ENCODE measurements around the gene PSMB8. TPM values are rescaled to one million over a fixed set of nuclear protein-coding genes. Genes with fewer than 3 reads are reported as not detected.

PSMB8 gene
- total RNA-seq, 1 experiment from 2014 or later = 291 TPM

DNA sequence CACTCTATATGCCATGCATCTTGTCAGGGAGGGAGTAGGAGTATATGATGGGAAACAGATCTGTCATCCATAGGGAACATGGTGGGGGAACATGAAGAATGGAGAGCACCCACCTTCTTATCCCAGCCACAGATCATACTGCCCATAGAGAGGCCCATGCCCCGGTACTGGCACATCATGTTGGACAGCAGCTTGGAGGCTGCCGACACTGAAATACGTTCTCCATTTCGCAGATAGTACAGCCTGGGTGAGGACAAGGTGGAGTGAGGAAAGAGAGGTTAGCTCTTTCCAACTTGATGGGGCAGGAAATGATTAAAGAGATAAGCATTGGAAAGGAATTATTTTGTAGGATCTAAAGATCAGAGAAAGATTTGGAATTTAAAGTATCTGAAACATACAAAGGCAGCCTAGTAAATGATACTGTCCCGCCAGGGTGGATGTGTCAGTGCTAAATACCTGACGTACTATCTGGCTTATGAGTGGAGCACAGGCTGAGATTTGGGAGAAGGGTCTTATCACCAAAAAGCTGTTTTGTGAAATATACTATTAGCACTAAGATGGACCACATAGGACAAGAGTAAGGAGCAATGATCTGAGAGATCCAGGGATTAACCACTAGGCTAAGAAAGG lies 1.7 kb downstream of the PSMB8 start:
- in situ Hi-C loops (cut with HindIII; ENCODE audit: low pct_unique_long_range_greater_than_20kb, low sequenced_read_pairs) = no loop called here
- DNase-seq (ENCODE audit: low read depth) = no peak

DNA sequence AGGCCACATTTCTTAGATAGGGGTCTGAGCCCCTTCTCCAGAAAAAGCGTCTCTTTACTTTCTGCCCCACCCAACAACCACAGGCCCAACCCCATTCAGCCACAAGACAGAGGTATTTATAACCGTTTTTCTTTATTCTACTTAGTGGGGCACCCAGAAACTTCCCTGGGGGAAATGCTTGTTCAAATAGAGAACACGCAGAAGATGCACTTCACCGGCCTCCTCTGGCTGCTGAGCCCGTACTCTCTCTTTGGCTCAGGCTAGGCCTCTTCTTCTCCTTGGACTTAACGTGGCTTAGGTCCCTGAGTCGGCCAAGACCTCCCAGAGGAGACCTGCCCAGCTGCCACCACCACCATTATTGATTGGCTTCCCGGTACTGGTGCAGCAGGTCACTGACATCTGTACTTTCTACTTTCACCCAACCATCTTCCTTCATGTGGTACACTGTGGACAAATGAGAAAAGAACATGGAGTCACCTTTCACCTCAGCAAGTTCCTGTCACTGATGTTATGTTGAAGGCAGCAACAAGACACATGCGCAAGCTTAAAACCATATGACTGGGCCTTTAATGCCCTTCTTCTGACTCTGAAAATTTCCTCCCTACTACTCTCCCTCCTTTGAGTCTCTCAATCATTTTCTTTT lies 3.1 kb downstream of the PSMB8 start:
- in situ Hi-C loops (cut with HindIII; ENCODE audit: low pct_unique_long_range_greater_than_20kb, low sequenced_read_pairs) = no loop called here
- no peak for DNase-seq (ENCODE audit: low read depth)

DNA sequence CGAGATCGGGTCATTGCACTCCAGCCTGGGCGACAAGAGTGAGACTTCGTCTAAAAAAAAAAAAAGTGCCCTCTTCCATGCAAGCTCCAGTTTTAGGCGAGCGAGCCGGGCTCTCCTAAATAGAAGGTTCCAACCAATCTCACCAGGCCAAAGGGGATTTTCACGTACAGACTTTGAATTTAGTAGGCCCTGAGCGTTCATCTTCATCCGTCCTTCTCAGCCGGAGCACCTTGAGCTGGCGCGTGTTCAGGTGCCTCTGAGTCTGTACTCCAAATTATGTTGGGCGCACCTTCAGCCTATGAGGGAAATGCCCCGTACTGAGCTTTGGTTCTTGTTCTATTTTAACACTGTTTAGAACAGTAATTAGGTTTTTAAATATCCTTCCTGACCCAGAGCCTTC lies 4.5 kb downstream of the PSMB8 start:
- in situ Hi-C loops (cut with HindIII; ENCODE audit: low pct_unique_long_range_greater_than_20kb, low sequenced_read_pairs) = no loop called here
- DNase-seq (ENCODE audit: low read depth) = no peak

DNA sequence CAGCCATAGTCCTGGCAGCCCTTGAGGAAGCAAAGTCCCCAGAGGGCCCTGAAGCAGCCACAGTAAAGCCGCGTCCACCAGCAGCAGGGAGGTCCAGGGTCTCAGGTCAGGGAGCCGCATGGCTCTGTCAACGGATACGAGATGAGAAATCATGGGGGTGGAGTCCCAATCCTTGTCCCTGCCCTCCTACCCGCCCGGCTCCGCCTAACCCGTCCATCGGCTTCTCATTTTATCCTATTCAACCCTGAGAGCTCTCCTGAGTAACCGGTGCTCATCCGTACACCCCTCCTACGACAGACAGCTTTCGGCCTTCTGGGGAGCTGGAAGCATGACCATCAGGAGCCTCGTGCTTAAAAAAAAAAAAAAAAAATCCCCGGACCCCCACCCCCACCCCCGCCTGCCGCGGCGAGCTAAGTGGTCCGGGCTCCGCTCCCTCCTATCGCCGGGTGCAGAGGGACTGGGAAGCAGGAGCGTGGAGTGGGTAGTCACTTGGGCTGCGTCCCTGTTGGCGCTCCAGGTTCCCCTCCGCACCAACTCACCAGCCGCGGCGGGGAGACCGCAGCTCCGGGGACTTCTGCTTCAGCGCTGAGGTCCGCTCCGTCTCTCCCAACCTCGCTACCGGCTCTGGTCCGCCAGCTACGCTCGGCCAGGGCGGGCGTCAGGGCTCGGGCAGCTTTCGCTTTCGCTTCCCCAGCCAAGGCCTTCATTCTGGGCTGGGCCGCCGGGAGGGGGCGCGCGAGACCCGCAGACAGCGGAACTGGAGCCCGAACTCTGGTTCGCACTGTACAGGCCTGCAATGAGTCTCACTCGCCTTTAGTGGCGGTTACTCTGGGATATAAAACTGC lies 5.5 kb downstream of the PSMB8 start, which contains the start of gene TAP2:
Gene TAP2 (minus strand): TSS at position 626 of the 845 bp plus-strand sequence. CDS start 506 bp downstream, at position 120.
- in situ Hi-C loops (cut with HindIII; ENCODE audit: low pct_unique_long_range_greater_than_20kb, low sequenced_read_pairs) = no loop called here
- DNase-seq (ENCODE audit: low read depth) = peak; percentile 92

DNA sequence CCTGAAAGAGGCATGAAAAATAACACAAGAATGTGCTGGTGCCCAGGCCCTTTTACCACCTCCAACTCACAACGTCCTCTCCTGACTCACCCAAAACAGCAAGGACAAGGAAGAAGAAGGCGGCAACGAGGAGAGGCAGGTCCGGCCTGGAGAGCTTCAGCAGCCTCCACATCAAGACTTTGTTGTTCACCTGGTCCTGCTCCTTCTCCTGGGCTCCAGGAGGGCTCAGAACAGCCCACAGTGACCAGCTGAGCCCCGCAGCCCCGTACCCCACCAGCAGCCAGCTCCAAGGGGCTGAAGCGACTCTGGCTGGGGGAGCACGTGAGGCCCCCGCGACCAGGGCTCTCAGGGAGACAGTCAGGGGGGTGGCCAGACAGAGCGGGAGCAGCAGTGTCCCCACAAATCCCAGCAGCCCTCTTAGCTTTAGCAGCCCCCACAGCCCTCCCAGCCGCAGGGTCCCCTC lies 6.2 kb downstream of the PSMB8 start:
- in situ Hi-C loops (cut with HindIII; ENCODE audit: low pct_unique_long_range_greater_than_20kb, low sequenced_read_pairs) = no loop called here
- no peak for DNase-seq (ENCODE audit: low read depth)

DNA sequence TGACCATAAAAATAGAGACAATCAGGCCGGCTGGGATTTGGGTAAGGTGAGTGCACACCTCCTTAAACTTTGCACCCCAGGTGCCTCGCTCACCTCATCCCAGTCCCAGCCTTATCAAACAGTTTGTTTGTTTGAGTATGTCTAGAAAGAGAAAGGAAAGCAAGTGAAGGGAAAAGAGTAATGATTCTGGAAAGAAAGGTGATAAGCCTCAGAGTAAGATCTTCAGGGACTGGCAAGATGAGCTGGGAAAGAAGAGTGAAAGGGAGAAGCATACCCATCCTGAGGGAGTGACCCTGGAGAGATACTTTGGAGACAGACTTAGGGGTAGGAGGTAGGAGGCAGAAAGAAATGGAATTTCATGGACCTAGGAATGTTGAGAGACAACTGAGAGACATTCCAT lies 7.0 kb downstream of the PSMB8 start:
- in situ Hi-C loops (cut with HindIII; ENCODE audit: low pct_unique_long_range_greater_than_20kb, low sequenced_read_pairs) = no loop called here
- DNase-seq (ENCODE audit: low read depth) = no peak

DNA sequence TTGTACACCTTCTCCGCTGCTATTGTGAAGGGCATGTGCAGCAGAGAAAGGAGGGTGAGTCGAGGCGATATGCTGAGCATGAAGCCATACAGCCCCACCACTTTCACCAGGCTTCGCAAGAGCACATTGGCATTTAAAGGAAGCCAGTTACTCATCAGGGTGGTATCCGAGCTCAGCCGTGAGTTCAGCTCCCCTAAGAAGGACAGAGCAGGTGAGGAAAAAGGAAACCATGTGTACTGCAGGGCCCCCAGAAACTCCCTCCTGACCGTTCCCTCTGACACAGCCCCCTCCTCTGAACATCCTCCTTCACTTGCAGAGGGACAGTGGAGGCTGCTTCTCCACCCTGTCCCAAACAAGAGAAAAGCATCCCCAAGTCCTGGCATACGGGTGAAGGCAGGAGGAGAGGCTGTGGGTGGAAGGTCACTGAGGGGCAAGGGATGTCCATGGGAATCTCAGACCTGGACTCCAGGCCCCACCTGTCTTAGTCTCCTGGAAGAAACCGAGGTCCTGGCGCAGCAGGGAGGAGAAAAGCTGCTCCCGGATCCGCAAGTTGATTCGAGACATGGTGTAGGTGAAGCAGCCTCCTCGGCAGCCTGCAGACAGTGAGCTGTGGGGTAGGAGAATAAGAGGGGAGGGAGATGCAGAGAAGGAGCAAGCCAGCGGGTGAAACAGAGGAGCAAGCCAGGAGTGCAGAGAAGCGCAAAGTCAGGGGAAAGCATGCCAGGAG lies 8.5 kb downstream of the PSMB8 start:
- in situ Hi-C loops (cut with HindIII; ENCODE audit: low pct_unique_long_range_greater_than_20kb, low sequenced_read_pairs) = no loop called here
- DNase-seq (ENCODE audit: low read depth) = no peak

DNA sequence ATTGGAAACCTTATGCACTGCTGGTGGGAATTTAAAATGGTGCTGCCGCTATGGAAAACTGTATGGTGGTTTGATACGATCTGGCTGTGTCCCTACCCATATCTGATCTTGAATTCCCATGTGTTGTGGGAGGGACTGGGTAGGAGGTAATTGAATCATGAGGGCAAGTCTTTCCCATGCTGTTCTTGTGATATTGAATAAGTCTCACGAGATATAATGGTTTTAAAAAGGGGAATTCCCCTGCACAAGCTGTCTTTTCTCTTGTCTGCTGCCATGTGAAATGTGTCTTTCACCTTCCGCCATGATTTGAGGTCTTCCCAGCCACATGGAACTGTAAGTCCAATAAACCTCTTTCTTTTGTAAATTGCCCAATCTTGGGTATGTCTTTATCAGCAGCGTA lies 10.2 kb downstream of the PSMB8 start:
- in situ Hi-C loops (cut with HindIII; ENCODE audit: low pct_unique_long_range_greater_than_20kb, low sequenced_read_pairs) = no loop called here
- DNase-seq (ENCODE audit: low read depth) = no peak

DNA sequence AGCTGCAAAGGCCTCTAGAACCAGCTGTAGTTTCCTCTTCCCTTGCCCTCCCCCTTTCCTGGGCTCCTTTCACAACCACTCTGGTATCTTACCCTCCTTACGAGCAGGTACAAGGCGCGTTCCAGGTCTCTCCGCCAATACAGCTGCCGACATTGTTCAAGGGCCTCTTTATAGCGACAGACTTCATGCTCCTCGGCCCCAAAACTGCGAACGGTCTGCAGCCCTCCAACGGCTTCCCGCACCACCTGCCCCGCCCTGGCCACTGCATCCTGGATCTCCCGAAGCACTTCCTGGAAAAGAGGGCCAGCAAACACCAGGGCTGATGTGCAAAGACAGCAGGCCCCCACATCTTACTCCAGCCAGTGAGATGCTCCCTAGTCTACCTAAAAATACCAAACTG lies 11.3 kb downstream of the PSMB8 start:
- DNase-seq (ENCODE audit: low read depth) = no peak
- in situ Hi-C loops (cut with HindIII; ENCODE audit: low pct_unique_long_range_greater_than_20kb, low sequenced_read_pairs) = no loop called here

DNA sequence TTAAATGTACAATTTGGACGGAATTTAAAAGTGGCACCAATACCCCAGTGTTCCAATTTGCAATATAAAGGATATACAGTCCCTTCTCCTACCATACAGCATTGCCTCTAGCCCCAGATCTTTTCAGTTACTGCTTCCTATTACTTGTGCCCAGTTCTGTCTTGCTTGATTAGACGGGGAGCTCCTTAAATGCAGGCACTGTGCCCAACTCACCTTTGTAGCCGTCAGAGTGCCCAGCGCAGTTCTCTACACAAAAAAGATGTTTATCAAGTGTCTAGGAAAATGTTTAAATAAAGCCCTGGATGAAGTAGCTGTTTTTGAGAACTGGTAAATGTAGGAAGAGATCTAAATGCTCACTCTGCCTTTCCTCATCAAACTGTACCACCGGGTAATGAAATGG lies 12.9 kb downstream of the PSMB8 start:
- no peak for DNase-seq (ENCODE audit: low read depth)
- in situ Hi-C loops (cut with HindIII; ENCODE audit: low pct_unique_long_range_greater_than_20kb, low sequenced_read_pairs) = no loop called here

DNA sequence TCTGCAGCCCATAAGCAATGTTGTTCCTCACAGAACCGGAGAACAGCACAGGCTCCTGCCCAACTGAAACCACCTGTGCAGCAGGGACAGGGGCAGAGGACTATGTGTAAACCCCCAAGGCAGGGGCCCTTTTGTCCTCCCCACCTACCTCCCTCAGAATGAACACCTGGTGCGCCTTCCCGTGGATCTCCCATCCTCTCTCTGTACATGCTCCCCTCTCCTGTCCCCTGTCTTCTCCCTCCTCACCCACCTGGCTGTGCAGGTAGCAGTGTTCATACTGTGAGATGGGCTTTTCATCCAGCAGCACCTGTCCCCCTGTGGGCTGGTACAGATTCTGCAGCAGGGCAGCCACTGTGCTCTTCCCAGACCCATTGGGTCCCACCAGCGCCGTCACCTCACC lies 13.8 kb downstream of the PSMB8 start:
- no peak for DNase-seq (ENCODE audit: low read depth)
- in situ Hi-C loops (cut with HindIII; ENCODE audit: low pct_unique_long_range_greater_than_20kb, low sequenced_read_pairs) = no loop called here

DNA sequence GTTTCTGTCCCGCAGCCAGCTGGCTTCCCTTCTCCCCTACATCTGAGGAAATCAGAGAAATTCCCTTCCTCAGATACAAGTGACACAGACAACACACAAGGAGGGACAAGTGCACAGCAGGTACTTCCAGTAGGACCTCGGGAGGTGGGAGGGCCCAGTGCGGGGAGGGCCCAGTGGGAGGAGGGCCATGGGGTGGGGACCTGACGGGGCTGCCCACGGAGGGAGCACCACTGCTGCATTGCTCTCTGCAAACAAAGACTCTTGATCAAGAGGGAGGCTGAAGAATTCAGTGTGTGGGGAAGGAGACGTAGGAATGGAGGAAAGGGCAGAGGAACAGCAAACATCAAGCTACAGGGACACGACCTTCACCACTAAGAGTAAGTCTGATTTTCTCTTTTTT lies 14.4 kb downstream of the PSMB8 start:
- in situ Hi-C loops (cut with HindIII; ENCODE audit: low pct_unique_long_range_greater_than_20kb, low sequenced_read_pairs) = no loop called here
- no peak for DNase-seq (ENCODE audit: low read depth)

DNA sequence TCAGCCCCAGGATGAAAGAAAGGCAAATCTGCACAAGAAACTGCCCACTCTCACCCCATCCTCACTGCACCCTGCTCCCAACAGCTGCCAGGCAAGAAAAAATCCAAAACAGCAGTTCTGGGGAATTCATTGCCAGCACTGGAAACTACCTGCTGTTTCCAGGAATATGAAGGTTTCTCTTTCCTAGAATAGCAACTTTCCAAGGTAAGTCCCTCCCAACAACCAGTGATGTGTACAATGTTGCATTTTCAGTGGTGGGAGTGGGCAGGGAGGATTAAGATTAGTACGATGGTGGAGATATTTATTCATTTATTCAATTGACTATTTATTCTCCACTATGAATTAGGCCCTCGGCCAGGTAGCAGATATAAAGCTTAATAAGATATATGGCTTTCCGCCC lies 16.8 kb downstream of the PSMB8 start:
- in situ Hi-C loops (cut with HindIII; ENCODE audit: low pct_unique_long_range_greater_than_20kb, low sequenced_read_pairs) = no loop called here
- no peak for DNase-seq (ENCODE audit: low read depth)

DNA sequence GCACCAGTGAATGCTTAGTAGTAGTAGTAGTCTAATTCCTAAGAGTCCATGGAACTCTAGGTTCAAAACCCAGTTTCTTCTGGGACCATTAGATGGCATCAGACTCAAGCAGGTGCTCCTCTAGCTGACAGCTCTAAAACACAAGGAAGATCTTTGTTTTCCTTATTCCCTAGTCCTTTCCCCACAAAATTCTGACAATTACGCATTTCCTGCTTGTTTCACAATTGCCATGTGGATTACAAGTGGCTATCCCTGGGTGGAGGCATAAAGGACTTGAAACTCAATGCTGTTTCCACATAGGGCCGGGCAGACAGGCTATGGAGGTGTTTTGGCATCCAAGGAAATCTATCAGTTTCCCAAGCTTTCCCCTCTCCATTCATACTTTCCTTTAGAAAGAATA lies 17.9 kb downstream of the PSMB8 start:
- peak; percentile 17 for DNase-seq (ENCODE audit: low read depth)
- in situ Hi-C loops (cut with HindIII; ENCODE audit: low pct_unique_long_range_greater_than_20kb, low sequenced_read_pairs) = no loop called here

DNA sequence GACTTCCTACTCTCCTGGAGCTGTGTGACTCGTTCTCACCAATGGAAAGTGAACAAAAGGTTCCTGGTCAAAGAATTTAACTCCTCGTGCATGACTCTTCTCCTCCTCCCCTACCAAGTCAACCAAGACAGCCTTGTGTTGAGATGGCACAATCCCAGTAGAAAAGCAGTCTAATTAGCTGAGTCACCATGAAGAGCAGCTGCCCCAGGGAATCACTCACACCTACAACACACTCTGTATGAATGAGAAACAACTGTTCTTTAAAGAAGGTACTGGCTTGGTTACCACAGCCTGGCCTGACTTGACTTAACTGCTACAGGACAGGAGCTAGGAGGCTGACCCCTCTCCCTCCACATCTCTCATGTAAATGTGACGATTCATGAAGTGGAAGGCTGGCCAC lies 24.1 kb downstream of the PSMB8 start:
- DNase-seq (ENCODE audit: low read depth) = peak; percentile 93
- in situ Hi-C loops (cut with HindIII; ENCODE audit: low pct_unique_long_range_greater_than_20kb, low sequenced_read_pairs) = no loop called here

DNA sequence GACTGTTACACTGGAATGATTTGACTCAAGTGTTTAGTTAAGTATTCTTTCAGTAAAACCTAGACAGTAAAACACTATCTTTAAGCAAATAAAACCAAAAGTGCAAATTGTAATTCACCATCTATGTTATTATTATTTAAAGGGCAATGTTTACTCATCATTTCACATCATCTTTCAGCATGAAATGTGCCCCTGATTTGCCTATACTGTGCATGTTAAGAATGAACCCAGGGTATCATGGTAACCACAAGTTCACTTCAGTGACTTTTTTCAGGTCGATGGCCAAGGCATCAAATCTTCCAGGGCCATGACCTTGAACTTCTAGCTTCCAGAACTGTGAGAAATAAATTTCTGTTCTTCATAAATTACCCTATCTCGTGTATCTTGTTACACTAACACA lies 25.0 kb downstream of the PSMB8 start:
- DNase-seq (ENCODE audit: low read depth) = no peak
- in situ Hi-C loops (cut with HindIII; ENCODE audit: low pct_unique_long_range_greater_than_20kb, low sequenced_read_pairs) = no loop called here

DNA sequence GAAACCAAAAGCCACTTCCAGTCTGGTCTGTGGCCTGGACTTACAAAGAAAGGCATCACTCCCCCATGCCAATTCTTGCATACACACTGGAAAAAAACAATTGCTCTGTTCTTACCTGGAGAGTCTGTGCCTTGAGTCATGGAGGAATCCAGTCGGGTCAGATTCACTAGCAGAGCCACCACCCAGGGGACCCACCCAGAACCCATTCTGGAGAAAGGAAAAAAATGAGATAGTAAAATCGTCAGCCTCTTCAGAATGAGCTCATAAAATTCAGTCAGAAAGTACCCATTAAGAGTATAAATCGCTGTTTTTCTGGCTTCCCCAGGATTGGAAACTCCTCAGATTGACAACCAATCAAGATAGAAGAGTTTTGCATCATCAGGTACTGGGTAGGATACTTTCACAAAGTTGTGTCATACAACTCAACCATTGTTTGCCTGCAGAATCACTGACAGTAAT lies 27.1 kb downstream of the PSMB8 start, which contains the start of gene HLA-DOB:
Gene HLA-DOB (minus strand): TSS at position 257 of the 459 bp plus-strand sequence. CDS start 51 bp downstream, at position 206.
- in situ Hi-C loops (cut with HindIII; ENCODE audit: low pct_unique_long_range_greater_than_20kb, low sequenced_read_pairs) = no loop called here
- DNase-seq (ENCODE audit: low read depth) = no peak

DNA sequence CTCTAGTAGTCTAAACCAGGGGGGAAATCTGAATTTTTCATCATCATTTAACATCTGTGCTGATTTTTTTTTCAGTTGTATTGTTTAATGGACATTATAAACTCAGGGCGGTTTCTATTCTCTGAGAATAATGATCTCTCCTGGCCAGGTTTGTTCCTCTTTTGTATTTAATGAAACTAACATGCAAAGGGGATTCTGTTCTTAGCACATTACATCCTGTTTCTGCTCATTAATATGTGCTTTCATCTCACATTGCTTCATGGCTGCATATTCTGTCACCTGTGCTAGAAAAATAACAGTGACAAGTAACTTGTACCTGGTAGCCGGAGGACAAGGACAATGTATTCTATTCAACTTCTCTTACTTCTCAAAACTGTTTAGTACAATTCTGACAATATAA lies 27.9 kb downstream of the PSMB8 start:
- in situ Hi-C loops (cut with HindIII; ENCODE audit: low pct_unique_long_range_greater_than_20kb, low sequenced_read_pairs) = no loop called here
- DNase-seq (ENCODE audit: low read depth) = no peak

Data from Caki2 (cell line).